ENCODE data around the gene ACAT2.
"Not testable (repeated sequence)": the region's sequence is repeated elsewhere in the genome, so short reads cannot be mapped to it uniquely, and the experiment has no call there.

Gene ACAT2

GRCh38 chr6:159816775-159817174 is 54.9 kb downstream of the ACAT2 start:
- not testable (repeated sequence) for DNase-seq

- DNase-seq, result no peak
Observed at GRCh38 chr6:159817951-159818739, 56.3 kb downstream of the ACAT2 start.

DNA sequence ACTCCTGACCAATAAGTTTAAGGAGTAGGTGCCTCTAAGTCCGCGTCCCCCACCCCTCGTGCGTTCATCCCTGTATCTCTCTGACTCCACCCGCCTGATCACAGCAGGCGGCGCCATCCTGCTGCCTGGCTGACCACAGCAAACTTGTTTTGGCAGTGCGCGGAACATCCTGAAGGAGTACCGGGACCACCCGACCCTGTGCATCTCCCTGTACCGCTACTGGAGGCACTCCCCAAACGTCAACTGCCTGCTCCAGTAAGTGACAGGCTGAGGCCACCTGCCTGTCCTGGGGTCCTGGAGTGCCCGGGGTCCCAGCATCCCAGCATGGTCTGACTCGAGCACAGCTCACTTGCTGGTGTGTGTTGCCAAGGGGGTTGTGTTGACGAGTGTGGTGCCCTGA is 57.3 kb downstream of the ACAT2 start:
- no peak for DNase-seq

- no peak for DNase-seq
Observed at GRCh38 chr6:159819932-159820640, 58.2 kb downstream of the ACAT2 start.

DNA sequence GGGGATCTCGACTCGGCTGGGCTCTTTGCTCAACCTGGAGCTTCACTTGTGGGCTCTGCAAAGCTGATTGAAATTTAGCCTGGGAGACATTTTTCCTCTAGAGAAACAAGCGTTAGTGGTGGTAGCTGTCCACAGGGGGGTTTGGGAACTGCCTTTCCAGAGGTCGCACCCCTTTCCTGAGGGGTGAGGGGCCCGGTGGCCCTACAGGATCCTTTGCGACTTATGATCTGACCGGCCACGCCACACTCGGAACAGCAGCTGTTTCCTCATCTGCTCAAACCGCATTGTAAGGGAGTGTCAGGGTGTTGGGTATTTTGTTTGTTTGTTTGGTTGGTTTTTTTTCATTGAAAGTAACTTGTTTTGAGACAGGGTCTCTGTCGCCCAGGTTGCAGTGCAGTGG is 59.3 kb downstream of the ACAT2 start:
- DNase-seq, result no peak

DNA sequence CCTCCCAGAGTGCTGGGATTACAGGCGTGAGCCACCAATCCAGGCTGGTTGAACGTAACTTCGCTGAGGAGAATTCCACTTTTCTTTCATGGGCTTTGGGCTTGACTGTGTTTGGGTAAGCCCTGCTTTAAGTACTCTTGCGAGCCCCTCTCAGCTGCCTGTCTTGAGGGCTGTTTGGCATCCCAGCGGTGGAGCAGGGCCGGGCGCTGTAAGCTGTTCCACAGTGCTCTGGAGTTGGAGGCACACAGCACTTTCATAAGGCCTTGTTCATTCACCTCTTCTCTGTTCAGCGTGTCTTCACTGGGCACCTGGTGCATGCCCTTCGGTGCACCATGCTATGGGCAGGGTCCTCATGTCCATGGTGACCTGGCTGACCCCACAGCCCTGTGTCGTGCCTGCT is 59.9 kb downstream of the ACAT2 start:
- DNase-seq, result no peak

GRCh38 chr6:159823953-159824352 is 62.1 kb downstream of the ACAT2 start:
- DNase-seq, result no peak

- not testable (repeated sequence) for DNase-seq
Observed at GRCh38 chr6:159824690-159825089, 62.8 kb downstream of the ACAT2 start.

GRCh38 chr6:159826004-159826403 is 64.2 kb downstream of the ACAT2 start:
- no peak for DNase-seq

GRCh38 chr6:159826968-159827647 is 65.3 kb downstream of the ACAT2 start:
- no peak for DNase-seq

DNA sequence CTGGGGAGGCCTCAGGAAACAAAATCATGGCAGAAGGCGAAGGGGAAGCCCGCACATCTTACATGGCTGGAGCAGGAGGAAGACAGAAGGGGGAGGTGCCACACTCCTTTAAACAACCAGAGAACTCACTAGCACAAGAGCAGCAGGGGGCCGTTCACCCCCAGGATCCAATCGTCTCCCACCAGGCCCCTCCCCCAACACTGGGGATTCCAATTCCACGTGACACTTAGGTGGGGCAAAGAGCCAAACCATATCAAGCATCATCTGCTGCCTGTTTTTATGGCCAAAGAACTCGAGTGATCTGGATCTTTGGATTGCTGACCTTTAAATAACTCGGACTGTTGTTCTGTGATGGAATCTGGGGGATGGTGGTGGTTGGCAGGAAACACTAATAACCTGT is 66.2 kb downstream of the ACAT2 start:
- DNase-seq, result no peak

Data from activated CD8-positive, alpha-beta memory T cell treated with anti-CD3 and anti-CD28 coated beads for 24 hours (primary cell).